Mesenchymal stem cell (in vitro differentiated cells and primary cell): ENCODE results near the gene ARHGAP9.

Experiments used
- DNase-seq: peaks from one replicate; pipeline ENCODE4 v3.0.0-alpha.2; 2013
- H2AFZ ChIP-seq: one replicate; pipeline ENCODE4 v1.6.1; 2013; ENCODE audit warnings: low read depth, mild to moderate bottlenecking, control low read depth, inconsistent platforms, low read length, moderate library complexity
- H2AK5ac ChIP-seq: 2 replicates; pipeline ENCODE4 v1.6.1; 2013; ENCODE audit warnings: low read length, moderate library complexity, mild to moderate bottlenecking, inconsistent platforms; ENCODE audit not compliant: severe bottlenecking
- H2BK120ac ChIP-seq: one replicate; pipeline ENCODE4 v1.6.1; 2013; ENCODE audit warnings: low read depth, mild to moderate bottlenecking, inconsistent platforms, low read length, moderate library complexity
- H2BK12ac ChIP-seq, 2 experiments: one replicate each; pipeline ENCODE4 v1.6.1; 2013; ENCODE audit warnings: inconsistent platforms in 2 of 2, low read length in 2 of 2, mild to moderate bottlenecking in 2 of 2, moderate library complexity in 2 of 2, control low read depth in 1 of 2
- H2BK15ac ChIP-seq: one replicate; pipeline ENCODE4 v1.6.1; 2013; ENCODE audit warnings: mild to moderate bottlenecking, low read depth, inconsistent platforms; ENCODE audit not compliant: poor library complexity, severe bottlenecking
- H2BK5ac ChIP-seq: 2 replicates; pipeline ENCODE4 v1.6.1; 2013; ENCODE audit warnings: low read depth, mild to moderate bottlenecking, low read length, control low read depth, inconsistent platforms; ENCODE audit not compliant: poor library complexity, severe bottlenecking
- H3K14ac ChIP-seq, 2 experiments: one replicate each; pipeline ENCODE4 v1.6.1; 2013; ENCODE audit warnings: inconsistent platforms in 2 of 2, low read length in 2 of 2, control low read depth in 1 of 2, mild to moderate bottlenecking in 1 of 2, moderate library complexity in 1 of 2
- H3K18ac ChIP-seq, 2 experiments: one replicate each; pipeline ENCODE4 v1.6.1; 2013; ENCODE audit warnings: inconsistent platforms in 2 of 2, low read length in 2 of 2, control low read depth in 1 of 2, low read depth in 1 of 2, mild to moderate bottlenecking in 1 of 2
- H3K23ac ChIP-seq, 2 experiments: one replicate each; pipeline ENCODE4 v1.6.1; 2013; ENCODE audit warnings: inconsistent platforms in 2 of 2, low read length in 2 of 2, mild to moderate bottlenecking in 2 of 2, moderate library complexity in 2 of 2, control low read depth in 1 of 2
- H3K27ac ChIP-seq: 2 replicates; pipeline ENCODE4 v1.5.1; 2013; ENCODE audit warnings: mild to moderate bottlenecking, moderate library complexity, low read length, control low read depth, inconsistent platforms; ENCODE audit not compliant: poor library complexity, severe bottlenecking
- H3K27me3 ChIP-seq, 2 experiments: 2 replicates each; pipeline versions ENCODE4 v1.6.1 to v1.7.0; 2013; ENCODE audit warnings: low read length in 2 of 2, mild to moderate bottlenecking in 2 of 2, moderate library complexity in 2 of 2, control low read depth in 1 of 2, inconsistent platforms in 1 of 2; ENCODE audit not compliant: control insufficient read depth in 1 of 2, insufficient read depth in 1 of 2
- H3K36me3 ChIP-seq, 2 experiments: 2 replicates each; pipeline versions ENCODE4 v1.6.1 to v1.7.0; 2013; ENCODE audit warnings: low read length in 2 of 2, control low read depth in 1 of 2, inconsistent platforms in 1 of 2, low read depth in 1 of 2, mild to moderate bottlenecking in 1 of 2; ENCODE audit not compliant: insufficient read depth in 2 of 2, control insufficient read depth in 1 of 2
- H3K4ac ChIP-seq, 2 experiments: one replicate each; pipeline ENCODE4 v1.6.1; 2013; ENCODE audit warnings: inconsistent platforms in 2 of 2, low read length in 2 of 2, mild to moderate bottlenecking in 2 of 2, moderate library complexity in 2 of 2, control low read depth in 1 of 2, low read depth in 1 of 2
- H3K4me1 ChIP-seq: 2 replicates; pipeline ENCODE4 v1.6.1; 2013; ENCODE audit warnings: low read depth, low read length, control low read depth; ENCODE audit not compliant: control insufficient read depth, insufficient read depth
- H3K4me2 ChIP-seq: 2 replicates; pipeline ENCODE4 v1.6.1; 2013; ENCODE audit warnings: low read length, mild to moderate bottlenecking, inconsistent platforms; ENCODE audit not compliant: poor library complexity, severe bottlenecking
- H3K4me3 ChIP-seq, 2 experiments: 2 replicates each; pipeline versions ENCODE4 v1.5.1 to v1.7.0; 2013; ENCODE audit warnings: low read length in 2 of 2, mild to moderate bottlenecking in 2 of 2, control low read depth in 1 of 2, low read depth in 1 of 2; ENCODE audit not compliant: insufficient read depth in 1 of 2
- H3K79me1 ChIP-seq: replicated peaks from 2 replicates; pipeline ENCODE4 v1.6.1; 2013; ENCODE audit warnings: mild to moderate bottlenecking, control low read depth, low read length, inconsistent platforms; ENCODE audit not compliant: poor library complexity, severe bottlenecking
- H3K9ac ChIP-seq: 2 replicates; pipeline ENCODE4 v1.7.0; 2013; ENCODE audit warnings: mild to moderate bottlenecking, low read length, moderate library complexity
- H3K9me3 ChIP-seq: 2 replicates; pipeline ENCODE4 v1.7.0; 2013; ENCODE audit warnings: mild to moderate bottlenecking, low read length; ENCODE audit not compliant: control insufficient read depth
- H4K8ac ChIP-seq: one replicate; pipeline ENCODE4 v1.6.1; 2013; ENCODE audit warnings: inconsistent platforms, mild to moderate bottlenecking, low read length, moderate library complexity
- H4K91ac ChIP-seq: one replicate; pipeline ENCODE4 v1.6.1; 2013; ENCODE audit warnings: mild to moderate bottlenecking, low read length, inconsistent platforms
- WGBS: methylation state at CpG from one replicate; pipeline ENCODE4 v1.1.7; 2013; ENCODE audit warnings: mixed read lengths; 5-methylcytosine and 5-hydroxymethylcytosine counted together

ARHGAP9 gene

DNA sequence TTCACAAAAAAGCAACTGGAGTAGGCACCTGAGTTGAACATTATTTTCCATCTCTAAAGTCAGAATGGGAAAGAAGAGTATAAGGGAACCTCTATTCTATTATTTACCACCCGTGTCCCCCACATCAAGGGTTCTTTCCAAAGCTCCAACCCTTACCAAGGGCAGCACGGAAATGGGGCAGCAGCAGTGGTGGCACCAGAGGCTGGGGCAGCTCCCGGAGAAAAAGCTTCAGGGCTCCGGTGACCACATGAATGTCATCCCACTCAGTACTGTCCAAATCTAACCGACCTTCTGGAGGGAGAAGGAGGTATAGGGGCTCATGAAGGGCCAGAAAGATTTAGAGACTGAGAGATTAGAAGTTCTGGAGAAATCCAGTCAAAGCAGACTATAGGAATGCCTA is 5.8 kb downstream of the ARHGAP9 start:
- no peak overlapping the region for H3K23ac ChIP-seq
- H3K9me3 ChIP-seq, result no peaks in the 10 kb centered on the region
- no peak overlapping the region for H3K4me2 ChIP-seq
- no peak overlapping the region for H3K18ac ChIP-seq
- 45% methylated on average over 2 of the region's 5 CpGs for WGBS
- peaks cover 14% of the 10 kb centered on the region for H3K4me1 ChIP-seq
- H3K9ac ChIP-seq, result no peak overlapping the region
- H3K14ac ChIP-seq, result no peak overlapping the region
- no peaks in the 10 kb centered on the region for H3K36me3 ChIP-seq
- no peak overlapping the region for H3K4ac ChIP-seq
- H4K8ac ChIP-seq, result no peak overlapping the region
- no peak overlapping the region for H2AK5ac ChIP-seq
- no peak overlapping the region for H2BK15ac ChIP-seq
- DNase-seq, result no peak
- H3K27ac ChIP-seq, result no peak overlapping the region
- no peak overlapping the region for H2AFZ ChIP-seq
- H3K79me1 ChIP-seq, result no peaks in the 10 kb centered on the region
- no peak overlapping the region for H2BK12ac ChIP-seq
- peaks cover 86 to 98% of the 10 kb centered on the region in 2 experiments for H3K27me3 ChIP-seq
- no peak overlapping the region for H2BK5ac ChIP-seq
- no peak overlapping the region for H3K4me3 ChIP-seq
- no peak overlapping the region for H2BK120ac ChIP-seq
- no peak overlapping the region for H4K91ac ChIP-seq

DNA sequence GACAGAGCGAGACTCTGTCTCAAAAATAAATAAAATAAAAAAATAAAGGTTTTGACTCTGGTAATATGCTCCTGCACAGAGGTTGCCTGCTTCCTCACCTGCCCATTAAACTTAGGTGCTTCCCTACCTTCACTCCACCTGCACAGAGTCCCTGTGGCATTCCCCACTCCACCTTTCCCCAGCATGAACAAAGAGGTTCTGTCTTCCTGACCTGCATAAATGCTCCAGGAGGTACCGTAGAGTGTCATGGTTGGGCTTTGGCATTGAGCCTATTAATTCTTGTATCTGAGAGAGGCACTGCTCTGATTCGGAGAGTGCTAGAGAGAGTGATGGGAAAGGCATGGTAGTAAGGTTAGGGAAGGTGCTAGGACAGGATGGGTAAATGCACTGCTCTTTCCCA is 6.3 kb downstream of the ARHGAP9 start:
- no peak for DNase-seq
- H3K9ac ChIP-seq, result no peak overlapping the region
- H3K79me1 ChIP-seq, result no peaks in the 10 kb centered on the region
- H3K9me3 ChIP-seq, result no peaks in the 10 kb centered on the region
- no peak overlapping the region for H4K8ac ChIP-seq
- no peak overlapping the region for H3K14ac ChIP-seq
- H2BK5ac ChIP-seq, result no peak overlapping the region
- no peak overlapping the region for H4K91ac ChIP-seq
- H2BK120ac ChIP-seq, result no peak overlapping the region
- H2AK5ac ChIP-seq, result no peak overlapping the region
- peaks cover 14% of the 10 kb centered on the region for H3K4me1 ChIP-seq
- no peak overlapping the region for H3K23ac ChIP-seq
- H3K36me3 ChIP-seq, result no peaks in the 10 kb centered on the region
- no peak overlapping the region for H3K4ac ChIP-seq
- H2BK12ac ChIP-seq, result no peak overlapping the region
- H3K4me2 ChIP-seq, result no peak overlapping the region
- H3K27ac ChIP-seq, result no peak overlapping the region
- no peak overlapping the region for H2BK15ac ChIP-seq
- H3K4me3 ChIP-seq, result no peak overlapping the region
- H3K27me3 ChIP-seq, result peaks cover 86 to 96% of the 10 kb centered on the region in 2 experiments
- H2AFZ ChIP-seq, result no peak overlapping the region
- no peak overlapping the region for H3K18ac ChIP-seq
- WGBS, result 93% methylated on average over 2 of the region's 3 CpGs

- Histone ChIP-seq H3K36me3 (no peaks in the 10 kb centered on the region), H3K4me3 (no peak overlapping the region), H3K23ac (no peak overlapping the region), H3K4me2 (no peak overlapping the region), H4K91ac (no peak overlapping the region), H2AK5ac (no peak overlapping the region), H2BK120ac (no peak overlapping the region), H3K27me3 (peaks cover 89 to 96% of the 10 kb centered on the region in 2 experiments), H3K27ac (no peak overlapping the region), H2AFZ (no peak overlapping the region), H3K4me1 (peaks cover 14% of the 10 kb centered on the region), H3K9me3 (no peaks in the 10 kb centered on the region), H3K4ac (no peak overlapping the region), H3K18ac (no peak overlapping the region), H2BK12ac (no peak overlapping the region), H2BK5ac (no peak overlapping the region), H4K8ac (no peak overlapping the region), H3K14ac (no peak overlapping the region), H2BK15ac (no peak overlapping the region), H3K9ac (no peak overlapping the region), H3K79me1 (no peaks in the 10 kb centered on the region)
- WGBS, result 100% methylated on average over 1 of the region's 3 CpGs
- DNase-seq, result no peak
Measured at GRCh38 chr12:57472391-57472790, 7.3 kb downstream of the ARHGAP9 start.

GRCh38 chr12:57471661-57472060 is 8.0 kb downstream of the ARHGAP9 start:
- 71% methylated on average over 3 of the region's 3 CpGs for WGBS

More at GRCh38 chr12:57471661-57472060, 8.0 kb downstream of the ARHGAP9 start:
- H2BK15ac ChIP-seq, result no peak overlapping the region
- H3K9me3 ChIP-seq, result no peaks in the 10 kb centered on the region
- H3K4me1 ChIP-seq, result peaks cover 14% of the 10 kb centered on the region
- H3K36me3 ChIP-seq, result no peaks in the 10 kb centered on the region
- H3K27ac ChIP-seq, result no peak overlapping the region
- no peak overlapping the region for H2BK5ac ChIP-seq
- no peak overlapping the region for H4K91ac ChIP-seq
- DNase-seq, result no peak
- no peak overlapping the region for H4K8ac ChIP-seq
- H3K18ac ChIP-seq, result no peak overlapping the region
- H2BK12ac ChIP-seq, result no peak overlapping the region
- H3K27me3 ChIP-seq, result peaks cover 89 to 96% of the 10 kb centered on the region in 2 experiments
- H2BK120ac ChIP-seq, result no peak overlapping the region
- H2AK5ac ChIP-seq, result no peak overlapping the region
- H2AFZ ChIP-seq, result no peak overlapping the region
- no peaks in the 10 kb centered on the region for H3K79me1 ChIP-seq
- no peak overlapping the region for H3K4me2 ChIP-seq
- H3K23ac ChIP-seq, result no peak overlapping the region
- H3K9ac ChIP-seq, result no peak overlapping the region
- no peak overlapping the region for H3K4me3 ChIP-seq
- H3K4ac ChIP-seq, result no peak overlapping the region
- no peak overlapping the region for H3K14ac ChIP-seq
